Measurements from ENCODE around the gene GRM7.

GRM7 gene

DNA sequence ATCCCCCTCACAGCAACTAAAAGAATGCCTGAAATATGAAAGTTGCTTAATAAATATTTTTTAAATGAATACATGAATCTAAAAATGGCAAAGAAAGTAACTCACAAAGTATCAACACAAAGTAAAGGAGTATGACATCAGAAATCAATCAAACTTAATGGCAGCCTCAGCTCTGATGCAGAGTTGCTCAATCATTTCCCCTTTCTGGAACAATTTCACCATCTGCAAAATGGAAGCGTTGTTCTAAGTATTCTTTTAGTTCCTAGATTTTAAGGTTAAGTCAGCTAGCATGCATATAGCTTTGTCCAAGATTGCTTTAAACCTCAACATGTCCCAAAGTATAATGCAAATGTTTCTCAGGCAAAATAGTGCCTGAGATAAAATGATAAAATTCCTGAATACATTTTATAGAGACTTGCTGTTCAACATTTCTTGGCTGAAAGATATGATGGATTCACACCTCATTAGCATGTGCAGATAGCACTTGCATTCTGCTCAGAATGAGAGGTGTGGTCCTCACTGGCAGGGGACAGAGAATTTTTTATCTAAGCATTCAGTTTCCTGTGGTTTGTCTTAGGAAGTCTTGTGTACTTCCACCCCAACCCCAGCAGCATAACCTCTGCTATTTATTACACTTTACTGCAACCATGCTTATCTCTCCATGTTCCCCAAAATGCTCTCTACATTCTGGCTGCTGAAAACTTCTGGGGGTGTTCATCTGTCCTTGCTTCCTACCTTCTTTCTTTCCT is 429.3 kb downstream of the GRM7 start:
- no peak overlapping the region for H3K4me3 ChIP-seq (ENCODE audit: low read length in 2 of 2)
- no peak overlapping the region for H3K27ac ChIP-seq (ENCODE audit: low read length)
- H3K36me3 ChIP-seq (ENCODE audit: control insufficient read depth in 2 of 2, insufficient read depth in 2 of 2, low read length in 2 of 2), result no peaks in the 10 kb centered on the region
- no peak overlapping the region for H3K9ac ChIP-seq (ENCODE audit: low read length in 2 of 2)
- no peaks in the 10 kb centered on the region for H3K4me1 ChIP-seq (ENCODE audit: control insufficient read depth, insufficient read depth, low read length)
- H3K27me3 ChIP-seq (ENCODE audit: control insufficient read depth in 1 of 2, insufficient read depth in 2 of 2, low read length in 2 of 2), result no peaks in the 10 kb centered on the region
- no peaks in the 10 kb centered on the region for H3K9me3 ChIP-seq (ENCODE audit: control insufficient read depth in 2 of 2, low read length in 2 of 2)

DNA sequence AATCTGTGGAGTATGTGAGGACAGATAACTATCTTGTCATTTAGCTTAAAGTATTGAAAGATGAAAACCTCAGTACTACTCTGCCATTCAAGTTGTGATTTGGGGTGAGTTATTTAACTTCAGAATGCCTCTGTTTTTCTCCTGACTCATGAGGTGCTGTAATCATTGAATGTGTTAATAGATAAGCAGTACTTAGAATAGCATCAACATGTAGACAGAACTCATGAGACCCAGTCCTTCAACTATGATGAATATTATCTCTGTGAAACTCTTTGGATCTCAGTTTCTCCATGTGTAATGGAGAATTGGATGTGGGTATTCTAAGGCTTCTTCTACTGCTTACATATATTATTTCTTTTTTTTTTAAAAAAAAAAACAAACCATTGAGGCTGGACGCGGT is 431.4 kb downstream of the GRM7 start:
- no peak overlapping the region for H3K4me3 ChIP-seq (ENCODE audit: low read length in 2 of 2)
- no peak overlapping the region for H3K9ac ChIP-seq (ENCODE audit: low read length in 2 of 2)

DNA sequence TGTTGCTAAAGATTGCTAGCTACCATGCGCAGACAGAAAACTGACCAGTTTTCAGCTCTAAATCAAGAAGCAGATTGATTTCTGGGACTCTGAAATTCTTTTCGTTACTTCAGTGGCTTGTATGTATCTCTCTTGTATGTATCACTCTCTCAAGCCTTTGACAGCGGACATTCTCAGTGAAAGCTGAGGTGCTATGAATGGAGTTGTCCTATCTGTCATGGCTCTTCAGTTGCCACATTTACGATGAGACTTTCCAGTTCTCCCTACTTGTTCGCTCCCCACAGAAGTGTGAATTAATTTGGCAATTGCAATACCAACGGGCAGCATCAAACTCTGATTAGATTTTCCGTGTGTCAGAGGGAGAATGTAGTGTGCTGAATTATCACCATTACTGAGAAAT is 432.4 kb downstream of the GRM7 start:
- Histone ChIP-seq H3K9me3 (ENCODE audit: control insufficient read depth in 2 of 2, low read length in 2 of 2) (no peaks in the 10 kb centered on the region), H3K27ac (ENCODE audit: low read length) (no peak overlapping the region), H3K9ac (ENCODE audit: low read length in 2 of 2) (no peak overlapping the region), H3K4me3 (ENCODE audit: low read length in 2 of 2) (no peak overlapping the region), H3K4me1 (ENCODE audit: control insufficient read depth, insufficient read depth, low read length) (no peaks in the 10 kb centered on the region), H3K27me3 (ENCODE audit: control insufficient read depth in 1 of 2, insufficient read depth in 2 of 2, low read length in 2 of 2) (no peaks in the 10 kb centered on the region), H3K36me3 (ENCODE audit: control insufficient read depth in 2 of 2, insufficient read depth in 2 of 2, low read length in 2 of 2) (no peaks in the 10 kb centered on the region)

More for the DNA sequence above, 431.4 kb downstream of the GRM7 start:
- H3K4me1 ChIP-seq (ENCODE audit: control insufficient read depth, insufficient read depth, low read length), result no peaks in the 10 kb centered on the region
- H3K9me3 ChIP-seq (ENCODE audit: control insufficient read depth in 2 of 2, low read length in 2 of 2), result no peaks in the 10 kb centered on the region
- H3K27me3 ChIP-seq (ENCODE audit: control insufficient read depth in 1 of 2, insufficient read depth in 2 of 2, low read length in 2 of 2), result no peaks in the 10 kb centered on the region
- no peak overlapping the region for H3K27ac ChIP-seq (ENCODE audit: low read length)
- H3K36me3 ChIP-seq (ENCODE audit: control insufficient read depth in 2 of 2, insufficient read depth in 2 of 2, low read length in 2 of 2), result no peaks in the 10 kb centered on the region

DNA sequence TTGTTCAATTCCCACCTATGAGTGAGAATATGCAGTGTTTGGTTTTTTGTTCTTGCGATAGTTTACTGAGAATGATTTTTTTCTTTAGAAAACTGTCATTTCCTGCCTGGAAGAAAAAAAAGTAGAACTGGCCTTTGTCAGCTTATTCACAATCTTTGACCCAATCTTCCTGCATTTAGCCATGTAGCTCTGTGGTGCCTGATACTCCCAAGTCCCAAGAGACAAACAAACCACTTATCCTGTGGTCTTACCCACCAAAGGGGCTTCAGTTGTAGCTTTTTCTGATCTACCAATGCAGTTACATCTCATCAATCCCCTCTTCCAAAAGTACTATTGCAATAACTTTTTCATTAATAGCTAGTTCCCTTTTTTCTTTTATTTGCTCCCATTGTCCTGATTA is 444.6 kb downstream of the GRM7 start:
- Histone ChIP-seq H3K4me3 (ENCODE audit: low read length in 2 of 2) (no peak overlapping the region), H3K27me3 (ENCODE audit: control insufficient read depth in 1 of 2, insufficient read depth in 2 of 2, low read length in 2 of 2) (no peaks in the 10 kb centered on the region), H3K27ac (ENCODE audit: low read length) (no peak overlapping the region), H3K36me3 (ENCODE audit: control insufficient read depth in 2 of 2, insufficient read depth in 2 of 2, low read length in 2 of 2) (no peaks in the 10 kb centered on the region), H3K9me3 (ENCODE audit: control insufficient read depth in 2 of 2, low read length in 2 of 2) (no peaks in the 10 kb centered on the region), H3K9ac (ENCODE audit: low read length in 2 of 2) (no peak overlapping the region), H3K4me1 (ENCODE audit: control insufficient read depth, insufficient read depth, low read length) (peaks cover 9% of the 10 kb centered on the region)

DNA sequence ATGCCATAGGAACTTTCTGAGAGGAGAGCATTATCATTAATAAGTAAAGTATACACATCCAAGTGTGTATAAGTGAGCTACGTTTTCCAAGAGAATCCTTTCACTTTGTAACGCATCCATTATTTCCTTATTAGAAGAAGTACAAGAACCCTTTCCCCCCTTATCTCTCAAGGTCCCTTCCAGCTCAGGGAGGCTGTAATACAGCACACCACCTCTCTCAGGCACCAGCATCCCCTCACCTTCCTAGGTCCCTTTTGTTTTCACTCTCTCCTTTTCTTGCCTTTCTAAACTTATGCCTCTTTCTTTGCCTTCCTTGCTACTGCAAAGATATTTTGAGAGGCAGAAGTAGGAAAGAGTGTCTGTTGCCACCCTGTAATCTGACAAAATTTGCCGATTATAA is 446.0 kb downstream of the GRM7 start:
- Histone ChIP-seq H3K9ac (ENCODE audit: low read length in 2 of 2) (no peak overlapping the region), H3K36me3 (ENCODE audit: control insufficient read depth in 2 of 2, insufficient read depth in 2 of 2, low read length in 2 of 2) (no peaks in the 10 kb centered on the region), H3K27ac (ENCODE audit: low read length) (no peak overlapping the region), H3K9me3 (ENCODE audit: control insufficient read depth in 2 of 2, low read length in 2 of 2) (no peaks in the 10 kb centered on the region), H3K27me3 (ENCODE audit: control insufficient read depth in 1 of 2, insufficient read depth in 2 of 2, low read length in 2 of 2) (no peaks in the 10 kb centered on the region), H3K4me1 (ENCODE audit: control insufficient read depth, insufficient read depth, low read length) (peaks cover 9% of the 10 kb centered on the region), H3K4me3 (ENCODE audit: low read length in 2 of 2) (no peak overlapping the region)

DNA sequence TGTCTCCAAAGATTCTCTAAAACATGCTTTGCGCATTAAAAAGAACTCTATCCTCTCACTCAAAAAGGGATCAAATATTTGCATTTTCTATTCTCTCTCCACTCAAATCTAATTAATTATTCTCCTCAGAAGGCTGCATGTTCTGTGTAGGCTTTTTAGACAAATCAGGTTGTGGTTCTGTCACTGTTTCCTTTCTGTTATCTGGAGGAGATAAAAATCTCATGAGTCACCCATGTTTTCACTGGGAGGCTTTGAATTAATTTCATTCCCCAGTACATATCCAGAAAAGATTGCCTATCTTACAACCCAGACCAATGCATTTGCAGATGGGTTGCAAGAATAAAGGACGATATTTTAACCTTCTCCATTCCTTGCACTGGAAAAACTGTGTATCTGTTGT is 446.5 kb downstream of the GRM7 start:
- Histone ChIP-seq H3K9ac (ENCODE audit: low read length in 2 of 2) (no peak overlapping the region), H3K36me3 (ENCODE audit: control insufficient read depth in 2 of 2, insufficient read depth in 2 of 2, low read length in 2 of 2) (no peaks in the 10 kb centered on the region), H3K27ac (ENCODE audit: low read length) (no peak overlapping the region), H3K4me3 (ENCODE audit: low read length in 2 of 2) (no peak overlapping the region), H3K27me3 (ENCODE audit: control insufficient read depth in 1 of 2, insufficient read depth in 2 of 2, low read length in 2 of 2) (no peaks in the 10 kb centered on the region), H3K4me1 (ENCODE audit: control insufficient read depth, insufficient read depth, low read length) (peaks cover 9% of the 10 kb centered on the region), H3K9me3 (ENCODE audit: control insufficient read depth in 2 of 2, low read length in 2 of 2) (no peaks in the 10 kb centered on the region)

DNA sequence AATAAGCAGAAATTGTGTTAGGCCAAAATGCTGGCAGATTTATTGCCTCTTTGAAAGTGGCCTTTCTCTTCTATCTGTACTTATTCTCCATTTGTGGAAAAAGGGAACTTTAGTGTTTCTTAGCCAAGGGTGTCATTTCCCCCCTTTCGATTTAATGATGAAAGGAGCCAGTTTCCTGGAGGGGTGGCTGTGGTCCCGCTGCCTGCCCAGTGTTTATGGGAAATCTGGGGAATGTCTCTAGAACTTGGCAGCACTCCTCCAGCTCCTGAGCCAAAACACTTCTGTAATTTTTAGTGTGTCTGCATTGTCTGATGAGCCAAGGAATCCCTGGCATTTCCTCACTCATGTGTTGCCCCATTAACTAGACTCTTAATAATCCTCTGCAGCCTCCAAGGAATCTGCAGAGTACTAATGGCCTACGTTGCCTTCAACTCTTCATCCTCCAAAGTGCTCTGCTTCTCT is 448.8 kb downstream of the GRM7 start:
- Histone ChIP-seq H3K27me3 (ENCODE audit: control insufficient read depth in 1 of 2, insufficient read depth in 2 of 2, low read length in 2 of 2) (no peaks in the 10 kb centered on the region), H3K27ac (ENCODE audit: low read length) (no peak overlapping the region), H3K36me3 (ENCODE audit: control insufficient read depth in 2 of 2, insufficient read depth in 2 of 2, low read length in 2 of 2) (no peaks in the 10 kb centered on the region), H3K9ac (ENCODE audit: low read length in 2 of 2) (no peak overlapping the region), H3K4me1 (ENCODE audit: control insufficient read depth, insufficient read depth, low read length) (peaks cover 9% of the 10 kb centered on the region), H3K4me3 (ENCODE audit: low read length in 2 of 2) (peak overlapping the region; percentile 11 to 24), H3K9me3 (ENCODE audit: control insufficient read depth in 2 of 2, low read length in 2 of 2) (no peaks in the 10 kb centered on the region)

DNA sequence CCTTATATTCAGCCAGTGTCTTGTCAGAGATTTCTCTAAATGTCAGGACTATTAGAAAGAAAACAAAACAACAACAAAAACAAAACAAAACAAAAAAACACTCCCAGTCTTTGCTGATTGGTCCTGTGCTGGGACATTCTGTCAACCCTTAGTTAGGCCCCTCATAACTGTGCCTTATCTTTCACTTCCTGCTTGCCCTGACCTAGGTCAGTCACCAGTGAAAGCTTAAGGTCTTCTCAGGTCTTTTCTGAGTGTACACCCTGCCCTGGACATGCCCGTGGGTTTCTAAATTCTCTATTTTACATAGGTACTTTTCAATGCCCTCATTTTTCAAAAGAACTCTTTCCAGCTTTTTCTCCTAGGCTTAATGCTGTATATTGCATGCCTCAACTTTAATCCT is 454.1 kb downstream of the GRM7 start:
- Histone ChIP-seq H3K9ac (ENCODE audit: low read length in 2 of 2) (no peak overlapping the region), H3K36me3 (ENCODE audit: control insufficient read depth in 2 of 2, insufficient read depth in 2 of 2, low read length in 2 of 2) (no peaks in the 10 kb centered on the region), H3K27me3 (ENCODE audit: control insufficient read depth in 1 of 2, insufficient read depth in 2 of 2, low read length in 2 of 2) (no peaks in the 10 kb centered on the region), H3K27ac (ENCODE audit: low read length) (no peak overlapping the region), H3K4me3 (ENCODE audit: low read length in 2 of 2) (no peak overlapping the region), H3K9me3 (ENCODE audit: control insufficient read depth in 2 of 2, low read length in 2 of 2) (no peaks in the 10 kb centered on the region), H3K4me1 (ENCODE audit: control insufficient read depth, insufficient read depth, low read length) (peaks cover 2% of the 10 kb centered on the region)

DNA sequence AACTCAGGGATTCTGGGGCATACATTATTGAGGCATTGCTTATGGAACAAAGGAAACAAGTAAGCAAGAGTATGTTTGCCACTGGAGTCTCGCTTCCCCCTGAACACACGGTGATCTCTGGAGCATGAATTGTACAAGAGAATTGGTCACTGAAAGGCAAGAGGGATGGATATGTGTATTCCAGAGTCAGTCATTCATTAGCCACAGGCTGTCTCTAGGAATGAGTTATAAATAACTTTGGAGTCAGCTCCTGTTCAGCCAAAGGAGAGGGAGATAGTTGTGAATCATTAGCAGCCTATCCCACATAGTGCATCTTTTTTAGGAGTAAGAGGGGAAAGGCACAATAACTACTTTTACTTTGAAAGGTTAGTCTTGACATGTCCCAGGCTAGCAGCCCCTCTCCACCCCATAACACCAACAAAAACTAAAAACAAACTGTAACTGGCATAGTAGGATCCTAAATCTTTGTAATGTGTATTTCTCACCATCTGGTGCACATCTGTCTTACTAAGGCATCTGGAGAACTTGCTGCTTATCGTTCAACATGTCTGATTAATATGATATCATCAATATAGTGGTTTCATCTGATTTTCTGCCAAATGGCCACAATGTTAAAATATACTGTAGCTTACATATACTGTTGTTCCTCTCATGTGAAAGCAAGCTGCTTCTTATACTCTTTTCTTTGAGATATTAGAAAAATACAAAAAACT is 462.2 kb downstream of the GRM7 start:
- Histone ChIP-seq H3K36me3 (ENCODE audit: control insufficient read depth in 2 of 2, insufficient read depth in 2 of 2, low read length in 2 of 2) (no peaks in the 10 kb centered on the region), H3K27ac (ENCODE audit: low read length) (no peak overlapping the region), H3K4me1 (ENCODE audit: control insufficient read depth, insufficient read depth, low read length) (no peaks in the 10 kb centered on the region), H3K9ac (ENCODE audit: low read length in 2 of 2) (no peak overlapping the region), H3K4me3 (ENCODE audit: low read length in 2 of 2) (no peak overlapping the region), H3K27me3 (ENCODE audit: control insufficient read depth in 1 of 2, insufficient read depth in 2 of 2, low read length in 2 of 2) (no peaks in the 10 kb centered on the region), H3K9me3 (ENCODE audit: control insufficient read depth in 2 of 2, low read length in 2 of 2) (no peaks in the 10 kb centered on the region)

DNA sequence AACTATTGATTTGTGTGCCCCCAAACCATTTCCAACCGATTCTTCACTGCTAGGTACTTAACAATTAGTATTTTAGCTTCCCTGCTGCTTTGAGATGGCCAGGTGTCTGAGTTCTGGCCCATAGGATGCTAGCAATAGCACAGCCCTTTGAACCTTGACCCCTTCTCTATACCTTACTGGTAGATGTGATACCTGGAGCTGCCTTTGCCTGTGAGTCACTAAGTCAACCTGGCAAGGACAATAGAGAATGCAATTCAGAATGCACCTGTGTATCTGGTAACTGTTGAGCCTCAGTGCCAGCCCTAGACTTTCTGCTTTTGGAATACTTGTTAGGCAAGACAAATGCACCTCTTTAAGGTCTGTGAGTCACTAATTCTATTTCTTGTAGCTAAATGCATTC is 467.4 kb downstream of the GRM7 start:
- Histone ChIP-seq H3K9me3 (ENCODE audit: control insufficient read depth in 2 of 2, low read length in 2 of 2) (peaks cover 0 to 3% of the 10 kb centered on the region in 2 donors), H3K9ac (ENCODE audit: low read length in 2 of 2) (no peak overlapping the region), H3K36me3 (ENCODE audit: control insufficient read depth in 2 of 2, insufficient read depth in 2 of 2, low read length in 2 of 2) (no peaks in the 10 kb centered on the region), H3K4me3 (ENCODE audit: low read length in 2 of 2) (no peak overlapping the region), H3K27ac (ENCODE audit: low read length) (no peak overlapping the region), H3K27me3 (ENCODE audit: control insufficient read depth in 1 of 2, insufficient read depth in 2 of 2, low read length in 2 of 2) (no peaks in the 10 kb centered on the region), H3K4me1 (ENCODE audit: control insufficient read depth, insufficient read depth, low read length) (no peaks in the 10 kb centered on the region)

DNA sequence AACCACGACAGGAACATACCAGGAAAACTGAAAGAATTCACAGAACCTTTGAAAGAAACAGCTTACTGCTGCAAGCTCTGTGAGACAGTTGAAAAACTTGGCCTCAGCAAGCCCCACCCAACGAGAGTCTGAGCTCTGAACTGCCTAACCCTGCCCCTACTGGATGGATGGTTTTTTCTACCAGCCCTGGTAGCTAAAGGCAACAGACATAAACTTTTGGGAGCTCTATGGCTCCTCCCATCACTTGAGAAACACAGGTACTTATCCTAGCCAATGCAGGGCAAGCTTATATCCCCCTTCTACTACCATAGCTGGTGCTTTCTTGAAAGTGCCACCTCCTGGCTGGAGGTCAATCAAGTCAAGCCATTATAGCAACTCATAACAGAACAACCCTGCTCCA is 471.8 kb downstream of the GRM7 start:
- Histone ChIP-seq H3K4me1 (ENCODE audit: control insufficient read depth, insufficient read depth, low read length) (no peaks in the 10 kb centered on the region), H3K27me3 (ENCODE audit: control insufficient read depth in 1 of 2, insufficient read depth in 2 of 2, low read length in 2 of 2) (no peaks in the 10 kb centered on the region), H3K9ac (ENCODE audit: low read length in 2 of 2) (no peak overlapping the region), H3K27ac (ENCODE audit: low read length) (no peak overlapping the region), H3K9me3 (ENCODE audit: control insufficient read depth in 2 of 2, low read length in 2 of 2) (peaks cover 0 to 3% of the 10 kb centered on the region in 2 donors), H3K4me3 (ENCODE audit: low read length in 2 of 2) (no peak overlapping the region), H3K36me3 (ENCODE audit: control insufficient read depth in 2 of 2, insufficient read depth in 2 of 2, low read length in 2 of 2) (no peaks in the 10 kb centered on the region)
